ENCODE results near the gene SMTN. TPM values are rescaled to one million over a fixed set of nuclear protein-coding genes. Genes with fewer than 3 reads are reported as not detected.

The SMTN gene
- total and polyA plus RNA-seq, 4 donors, result 10.1 to 47.3 (median 13.8) TPM

GRCh38 chr22:31079095-31079642 lies 1.9 kb upstream of the SMTN start:
- no peak for DNase-seq (ENCODE audit: low spot score)
- no peaks in the 10 kb centered on the region for H3K9me3 ChIP-seq (ENCODE audit: control insufficient read depth in 4 of 4, low read length in 3 of 4)
- no peak overlapping the region for H3K27ac ChIP-seq (ENCODE audit: low read depth in 1 of 2, low read length in 2 of 2)
- no peaks in the 10 kb centered on the region for H3K27me3 ChIP-seq (ENCODE audit: control insufficient read depth in 4 of 4, insufficient read depth in 4 of 4, low read length in 3 of 4)
- no peak for TF ChIP-seq FOXA2 (IDR thresholded peaks at IDR 0.05)
- no peak for TF ChIP-seq HNF4A (conservative IDR thresholded peaks at IDR 0.05)
- no peak for TF ChIP-seq NR2F2 (IDR thresholded peaks at IDR 0.05)
- TF ChIP-seq, protein P1, sequence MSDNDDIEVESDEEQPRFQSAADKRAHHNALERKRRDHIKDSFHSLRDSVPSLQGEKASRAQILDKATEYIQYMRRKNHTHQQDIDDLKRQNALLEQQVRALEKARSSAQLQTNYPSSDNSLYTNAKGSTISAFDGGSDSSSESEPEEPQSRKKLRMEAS (IDR thresholded peaks at IDR 0.05), result no peak
- no peak for TF ChIP-seq FOXA1 (IDR thresholded peaks at IDR 0.05)
- no peak for TF ChIP-seq SP1 (IDR thresholded peaks at IDR 0.05)
- TF ChIP-seq EGR1 (IDR thresholded peaks at IDR 0.05; ENCODE audit: low read depth in 2 of 2), result no peak
- no peak for TF ChIP-seq RAD21 (IDR thresholded peaks at IDR 0.05)
- no peak for TF ChIP-seq RXRA (IDR thresholded peaks at IDR 0.05)
- TF ChIP-seq, protein P2, sequence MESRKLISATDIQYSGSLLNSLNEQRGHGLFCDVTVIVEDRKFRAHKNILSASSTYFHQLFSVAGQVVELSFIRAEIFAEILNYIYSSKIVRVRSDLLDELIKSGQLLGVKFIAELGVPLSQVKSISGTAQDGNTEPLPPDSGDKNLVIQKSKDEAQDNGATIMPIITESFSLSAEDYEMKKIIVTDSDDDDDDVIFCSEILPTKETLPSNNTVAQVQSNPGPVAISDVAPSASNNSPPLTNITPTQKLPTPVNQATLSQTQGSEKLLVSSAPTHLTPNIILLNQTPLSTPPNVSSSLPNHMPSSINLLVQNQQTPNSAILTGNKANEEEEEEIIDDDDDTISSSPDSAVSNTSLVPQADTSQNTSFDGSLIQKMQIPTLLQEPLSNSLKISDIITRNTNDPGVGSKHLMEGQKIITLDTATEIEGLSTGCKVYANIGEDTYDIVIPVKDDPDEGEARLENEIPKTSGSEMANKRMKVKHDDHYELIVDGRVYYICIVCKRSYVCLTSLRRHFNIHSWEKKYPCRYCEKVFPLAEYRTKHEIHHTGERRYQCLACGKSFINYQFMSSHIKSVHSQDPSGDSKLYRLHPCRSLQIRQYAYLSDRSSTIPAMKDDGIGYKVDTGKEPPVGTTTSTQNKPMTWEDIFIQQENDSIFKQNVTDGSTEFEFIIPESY (IDR thresholded peaks at IDR 0.05), result no peak
- no peak for TF ChIP-seq TAF1 (conservative IDR thresholded peaks at IDR 0.05)
- TF ChIP-seq ATF3 (IDR thresholded peaks at IDR 0.05), result no peak
- no peak for TF ChIP-seq REST (IDR thresholded peaks at IDR 0.05)
- TF ChIP-seq YY1 (IDR thresholded peaks at IDR 0.05), result no peak
- no peak for TF ChIP-seq CTCF (IDR thresholded peaks at IDR 0.05; ENCODE audit: low read depth, low read length, missing input control)
- TF ChIP-seq HNF4G (IDR thresholded peaks at IDR 0.05), result no peak
- no peak for TF ChIP-seq JUND (IDR thresholded peaks at IDR 0.05)
- no peak for TF ChIP-seq GABPA (IDR thresholded peaks at IDR 0.05 in 1 of 2, conservative IDR thresholded peaks at IDR 0.05 in 1 of 2)
- no peak overlapping the region for H3K4me3 ChIP-seq (ENCODE audit: low read depth in 1 of 3, low read length in 3 of 3)
- H3K4me1 ChIP-seq (ENCODE audit: control insufficient read depth in 4 of 4, insufficient read depth in 4 of 4, low read length in 3 of 4), result peaks cover 3 to 25% (median 10%) of the 10 kb centered on the region in 4 donors
- 78% methylated on average over 12 of the region's 12 CpGs for WGBS
- no peaks in the 10 kb centered on the region for H3K36me3 ChIP-seq (ENCODE audit: control insufficient read depth in 4 of 4, insufficient read depth in 3 of 4, low read depth in 1 of 4, low read length in 3 of 4)
- H3K9ac ChIP-seq (ENCODE audit: low read depth in 1 of 2, low read length in 2 of 2), result no peak overlapping the region

All from liver (tissue), 9 donors.